C4-2B (cell line): Measurements from ENCODE around the gene NCOA7.
A peak's percentile ranks its signal among the peaks of the same experiment; 100 is the strongest.

Experiments used
- ZFX ChIP-seq: fragments of 450-650 bp; IDR thresholded peaks from 2 replicates; pipeline ENCODE4 v1.6.1; 2017
- TF ChIP-seq, protein P1 (sequence below): fragments of 450-650 bp; conservative IDR thresholded peaks from 2 replicates; pipeline ENCODE4 v1.5.1; 2017; ENCODE audit warnings: mild to moderate bottlenecking

DNA sequence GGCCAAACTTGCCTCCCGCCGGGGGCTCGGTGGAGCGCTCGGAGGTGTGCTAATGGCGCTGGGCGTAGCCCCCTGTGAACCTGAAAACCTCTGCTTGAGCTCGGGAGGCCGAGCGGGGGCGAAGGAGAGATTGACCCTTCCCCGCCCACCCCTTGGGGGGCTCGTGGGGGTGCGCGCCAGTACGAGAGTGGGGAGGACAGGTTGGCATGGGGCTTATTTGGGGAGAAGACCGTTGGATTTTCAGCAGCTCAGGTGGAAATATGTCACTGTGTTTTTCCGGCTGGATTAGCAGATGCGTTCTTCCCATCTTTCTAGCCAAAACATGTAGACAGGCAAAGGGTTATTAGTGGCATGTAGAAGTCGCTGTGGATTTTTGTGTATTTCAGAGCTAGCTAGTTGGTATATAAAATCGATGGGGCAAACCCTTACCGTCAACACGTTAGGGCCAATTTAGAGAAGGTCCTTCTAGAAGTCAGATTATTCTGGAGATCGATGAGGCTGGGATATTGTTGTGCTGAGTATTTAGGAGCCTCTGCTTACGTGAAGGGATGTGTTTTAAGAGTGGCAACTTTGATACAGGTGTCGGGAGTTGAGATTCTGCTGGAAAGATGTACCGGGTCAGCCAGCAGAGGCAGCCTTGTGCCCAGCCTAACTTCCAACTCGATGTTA lies 525 bp downstream of the NCOA7 start:
- TF ChIP-seq, protein P1, sequence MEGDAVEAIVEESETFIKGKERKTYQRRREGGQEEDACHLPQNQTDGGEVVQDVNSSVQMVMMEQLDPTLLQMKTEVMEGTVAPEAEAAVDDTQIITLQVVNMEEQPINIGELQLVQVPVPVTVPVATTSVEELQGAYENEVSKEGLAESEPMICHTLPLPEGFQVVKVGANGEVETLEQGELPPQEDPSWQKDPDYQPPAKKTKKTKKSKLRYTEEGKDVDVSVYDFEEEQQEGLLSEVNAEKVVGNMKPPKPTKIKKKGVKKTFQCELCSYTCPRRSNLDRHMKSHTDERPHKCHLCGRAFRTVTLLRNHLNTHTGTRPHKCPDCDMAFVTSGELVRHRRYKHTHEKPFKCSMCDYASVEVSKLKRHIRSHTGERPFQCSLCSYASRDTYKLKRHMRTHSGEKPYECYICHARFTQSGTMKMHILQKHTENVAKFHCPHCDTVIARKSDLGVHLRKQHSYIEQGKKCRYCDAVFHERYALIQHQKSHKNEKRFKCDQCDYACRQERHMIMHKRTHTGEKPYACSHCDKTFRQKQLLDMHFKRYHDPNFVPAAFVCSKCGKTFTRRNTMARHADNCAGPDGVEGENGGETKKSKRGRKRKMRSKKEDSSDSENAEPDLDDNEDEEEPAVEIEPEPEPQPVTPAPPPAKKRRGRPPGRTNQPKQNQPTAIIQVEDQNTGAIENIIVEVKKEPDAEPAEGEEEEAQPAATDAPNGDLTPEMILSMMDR = peak; percentile 75
- no peak for TF ChIP-seq ZFX
